Activated CD8-positive, alpha-beta memory T cell treated with anti-CD3 and anti-CD28 coated beads, Interleukin-2, amount 10 ng/mL, durations not matched to agents 7 days and 5 days (primary cell): ENCODE data around the gene MTRFR. TPM values are rescaled to one million over a fixed set of nuclear protein-coding genes. Genes with fewer than 3 reads are reported as not detected.
"Not testable (repeated sequence)": the region's sequence is repeated elsewhere in the genome, so short reads cannot be mapped to it uniquely, and the experiment has no call there.

Experiments
- ATAC-seq: fragments of 150-1000 bp; cut with Tn5 transposase; one replicate; pipeline ENCODE4 v1.10.0; 2021; ENCODE audit warnings: moderate library complexity
- CTCF ChIA-PET: fragments of 350-600 bp; sonication (Branson Sonifier 250); formaldehyde crosslinking; loops from one replicate; lab custom pipeline; 2021; ENCODE audit warnings: antibody characterized with exemption; lab: Charles Lee
- DNase-seq: peaks from one replicate; pipeline ENCODE4 v3.0.0-alpha.2; 2020
- H3K27ac Mint-ChIP-seq: one replicate; pipeline ENCODE4 v1.8.0; 2021; ENCODE audit warnings: mild to moderate bottlenecking, mixed read lengths
- H3K27me3 Mint-ChIP-seq: one replicate; pipeline ENCODE4 v1.8.0; 2021; ENCODE audit warnings: mixed read lengths
- H3K36me3 Mint-ChIP-seq: one replicate; pipeline ENCODE4 v1.8.0; 2021; ENCODE audit warnings: mild to moderate bottlenecking, mixed read lengths
- H3K4me1 Mint-ChIP-seq: one replicate; pipeline ENCODE4 v1.8.0; 2021; ENCODE audit warnings: mixed read lengths
- H3K4me3 Mint-ChIP-seq: one replicate; pipeline ENCODE4 v1.8.0; 2021; ENCODE audit warnings: mild to moderate bottlenecking, moderate library complexity, mixed read lengths
- H3K9me3 Mint-ChIP-seq: one replicate; pipeline ENCODE4 v1.8.0; 2022; ENCODE audit warnings: low read depth, mixed read lengths
- total RNA-seq, 2 experiments: library from RNA; stranded (reverse); gene quantifications; one replicate each; pipeline ENCODE4 v1.2.3, GENCODE V29; 2021

The MTRFR gene
- total RNA-seq, 2 experiments from 2014 or later, result 29.5 to 31.7 TPM

DNA sequence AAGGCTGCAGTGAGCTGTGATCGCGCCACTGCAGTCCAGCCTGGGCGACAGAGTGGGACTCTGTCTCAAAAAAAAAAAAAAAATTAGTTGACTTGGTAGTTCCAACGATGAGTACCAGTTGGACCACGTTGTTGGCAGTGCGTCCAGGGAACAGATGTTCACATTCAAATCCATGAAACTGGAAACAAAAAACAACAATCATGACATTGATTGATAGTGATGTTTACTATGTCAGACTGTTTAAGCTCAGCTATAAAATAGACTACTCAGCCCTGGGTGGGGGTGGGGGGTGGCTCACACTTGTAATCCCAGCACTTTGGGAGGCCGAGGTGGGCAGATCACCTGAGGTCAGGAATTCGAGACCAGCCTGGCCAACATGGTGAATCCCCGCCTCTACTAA, 19.1 kb downstream of the MTRFR start:
- H3K9me3 Mint-ChIP-seq, DNase-seq, CTCF ChIA-PET, H3K27me3 Mint-ChIP-seq, H3K27ac Mint-ChIP-seq, H3K4me3 Mint-ChIP-seq, ATAC-seq: not testable (repeated sequence)
- Mint-ChIP-seq H3K4me1 (peaks cover 23% of the 10 kb centered on the region), H3K36me3 (peaks cover 48% of the 10 kb centered on the region)

GRCh38 chr12:123253641-123254459, 20.6 kb downstream of the MTRFR start:
- ATAC-seq, result no peak
- CTCF ChIA-PET, result interaction anchor here (0.6 kb wide), 1 partner anchor 228 kb away, joined by 3 read pairs; no protein-coding TSS in a partner anchor
- Mint-ChIP-seq H3K27ac (no peak overlapping the region), H3K36me3 (peaks cover 38% of the 10 kb centered on the region), H3K4me1 (peaks cover 13% of the 10 kb centered on the region), H3K9me3 (no peaks in the 10 kb centered on the region), H3K4me3 (no peak overlapping the region), H3K27me3 (no peaks in the 10 kb centered on the region)
- no peak for DNase-seq

DNA sequence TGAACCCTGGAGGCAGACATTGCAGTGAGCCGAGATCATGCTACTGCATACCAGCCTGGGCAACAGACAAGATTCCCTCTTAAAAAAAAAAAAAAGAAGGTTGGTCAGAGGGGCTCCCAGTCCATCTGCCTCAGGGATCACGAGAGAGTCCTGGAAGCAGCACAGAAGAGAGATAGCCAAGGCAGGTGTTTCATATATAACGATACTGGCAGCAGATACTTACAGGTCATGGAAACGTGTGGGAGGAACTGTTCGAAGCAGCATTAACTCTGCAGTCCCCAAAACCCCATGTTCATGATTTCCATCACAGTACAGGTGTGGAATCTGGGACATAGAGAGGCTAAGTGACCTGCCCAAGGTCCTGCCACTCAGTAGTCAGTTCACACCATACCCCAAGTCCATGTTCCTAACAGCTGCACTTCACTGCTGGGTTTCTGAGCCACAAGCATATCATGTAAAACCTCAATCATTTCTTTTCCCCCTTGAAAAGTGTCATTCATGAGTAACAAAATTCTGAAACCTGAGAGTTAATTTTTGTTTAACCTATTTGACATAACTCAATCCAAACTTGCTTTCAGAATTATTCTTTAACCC, 21.7 kb downstream of the MTRFR start:
- CTCF ChIA-PET, result no interaction called here
- Mint-ChIP-seq H3K4me3 (no peak overlapping the region), H3K27ac (no peak overlapping the region), H3K9me3 (no peaks in the 10 kb centered on the region), H3K4me1 (peaks cover 10% of the 10 kb centered on the region), H3K27me3 (no peaks in the 10 kb centered on the region), H3K36me3 (peaks cover 31% of the 10 kb centered on the region)
- ATAC-seq (no peak), DNase-seq (no peak)

DNA sequence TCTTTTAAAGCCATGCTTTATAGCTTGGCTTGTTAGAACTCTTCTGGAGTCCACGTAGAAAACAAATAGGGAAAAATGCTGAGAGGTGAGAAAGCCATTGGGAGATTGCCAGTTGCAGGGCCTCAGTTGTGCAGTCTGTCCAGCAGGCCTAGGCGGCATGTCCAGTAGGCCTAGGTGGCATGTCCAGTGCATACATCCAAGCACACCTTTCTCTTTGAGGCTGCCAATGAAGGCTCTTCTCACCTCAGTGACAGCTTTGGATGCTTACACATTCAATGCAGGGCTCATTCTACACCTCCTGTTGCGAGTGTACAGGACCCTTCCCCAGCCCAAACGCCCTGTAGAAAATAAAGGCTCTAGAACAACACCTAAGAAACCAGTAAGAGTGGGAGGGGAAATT, 25.4 kb downstream of the MTRFR start:
- Mint-ChIP-seq H3K4me1 (peaks cover 2% of the 10 kb centered on the region), H3K9me3 (no peaks in the 10 kb centered on the region), H3K36me3 (peaks cover 25% of the 10 kb centered on the region), H3K4me3 (no peak overlapping the region), H3K27ac (no peak overlapping the region), H3K27me3 (no peaks in the 10 kb centered on the region)
- ATAC-seq (no peak), DNase-seq (no peak)
- CTCF ChIA-PET, result interaction anchor here (0.9 to 1.3 kb wide), 3 partner anchors 10 to 219 kb away, joined by 3 read pairs; no protein-coding TSS in a partner anchor

DNA sequence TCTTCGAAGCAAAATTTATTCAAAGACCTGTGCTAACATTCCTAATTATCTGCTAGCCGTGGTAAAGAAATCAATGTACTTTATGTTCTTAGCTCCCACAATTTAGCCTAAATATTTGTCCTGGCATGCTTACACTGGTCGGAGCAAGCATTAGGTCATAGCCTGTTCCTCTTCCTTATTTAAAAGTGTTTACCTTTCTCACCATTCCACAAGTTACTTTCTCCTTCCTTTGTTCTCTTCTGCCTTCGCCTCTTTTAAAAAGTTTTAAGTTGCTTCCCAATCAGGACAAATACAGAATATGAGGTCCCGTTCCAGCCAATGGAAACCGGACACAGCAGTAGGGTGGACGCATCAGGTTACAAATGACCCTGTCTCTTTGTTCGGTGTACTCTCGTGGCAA, 26.8 kb downstream of the MTRFR start:
- peaks cover 18% of the 10 kb centered on the region for H3K36me3 Mint-ChIP-seq
- CTCF ChIA-PET, result interaction anchor here (1.4 kb wide), 1 partner anchor 11 kb away, joined by 3 read pairs; no protein-coding TSS in a partner anchor

DNA sequence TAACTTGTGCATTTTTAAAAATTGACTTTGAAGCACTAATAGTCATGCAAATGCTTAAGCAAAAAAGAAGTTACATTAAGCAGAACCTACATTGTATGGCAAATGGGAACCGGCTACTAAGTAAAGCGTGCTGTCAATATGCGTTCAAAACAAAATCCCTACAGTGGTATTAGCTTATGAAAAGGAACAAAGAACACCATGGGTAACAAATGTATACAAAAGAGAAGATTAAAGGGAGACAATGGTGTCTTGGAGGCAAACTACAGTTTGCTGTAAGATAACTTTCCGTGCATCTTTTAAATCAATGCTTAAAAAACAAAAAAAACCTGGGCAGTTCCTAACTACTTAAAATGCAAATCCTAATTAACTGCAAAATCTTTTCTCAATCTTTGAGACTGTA, 28.0 kb downstream of the MTRFR start:
- CTCF ChIA-PET, result interaction anchor here (1.4 kb wide), 1 partner anchor 12 kb away, joined by 3 read pairs; no protein-coding TSS in a partner anchor
- no peak for ATAC-seq
- no peak for DNase-seq
- Mint-ChIP-seq H3K4me1 (peaks cover 2% of the 10 kb centered on the region), H3K9me3 (no peaks in the 10 kb centered on the region), H3K36me3 (peaks cover 13% of the 10 kb centered on the region), H3K27me3 (no peaks in the 10 kb centered on the region), H3K27ac (no peak overlapping the region), H3K4me3 (no peak overlapping the region)

More for the DNA sequence above, 26.8 kb downstream of the MTRFR start:
- Mint-ChIP-seq H3K4me3 (no peak overlapping the region), H3K27me3 (no peaks in the 10 kb centered on the region), H3K4me1 (peaks cover 2% of the 10 kb centered on the region), H3K9me3 (no peaks in the 10 kb centered on the region), H3K27ac (no peak overlapping the region)
- DNase-seq (no peak), ATAC-seq (no peak)

GRCh38 chr12:123263196-123263817, 30.1 kb downstream of the MTRFR start:
- CTCF ChIA-PET, result interaction anchor here (1.2 to 2.0 kb wide), 2 partner anchors 25 to 319 kb away, joined by 3 to 5 read pairs; no protein-coding TSS in a partner anchor

DNA sequence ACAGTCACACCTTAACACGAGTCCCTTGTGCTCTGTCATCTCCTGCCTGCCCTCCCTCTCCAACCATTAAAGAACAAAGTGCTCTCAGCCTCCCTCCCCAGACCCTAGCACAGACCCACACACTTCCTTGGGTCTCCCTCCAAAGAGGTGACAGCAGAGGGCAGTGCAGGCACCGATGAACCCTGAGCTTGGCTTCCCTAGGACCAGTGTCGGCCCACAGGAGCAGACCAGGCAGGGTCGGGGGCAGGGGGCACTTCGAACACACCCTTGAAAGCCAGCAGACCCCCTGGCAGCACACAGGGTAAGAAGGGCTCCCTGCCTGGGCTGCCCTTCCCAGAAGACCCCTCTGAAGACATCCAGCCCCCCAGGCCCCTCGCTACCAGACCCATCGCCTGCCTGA, 31.4 kb downstream of the MTRFR start:
- H3K27me3 Mint-ChIP-seq, result no peaks in the 10 kb centered on the region
- H3K36me3 Mint-ChIP-seq, result peaks cover 5% of the 10 kb centered on the region
- ATAC-seq, result no peak
- DNase-seq, result no peak
- peaks cover 9% of the 10 kb centered on the region for H3K4me1 Mint-ChIP-seq
- no peaks in the 10 kb centered on the region for H3K9me3 Mint-ChIP-seq
- H3K27ac Mint-ChIP-seq, result no peak overlapping the region
- CTCF ChIA-PET, result interaction anchor here (1.0 to 1.3 kb wide), 3 partner anchors 20 to 317 kb away, joined by 3 to 4 read pairs (median 3); no protein-coding TSS in a partner anchor
- H3K4me3 Mint-ChIP-seq, result no peak overlapping the region

More at GRCh38 chr12:123263196-123263817, 30.1 kb downstream of the MTRFR start:
- H3K36me3 Mint-ChIP-seq, result peaks cover 5% of the 10 kb centered on the region
- H3K27ac Mint-ChIP-seq, result no peak overlapping the region
- H3K4me1 Mint-ChIP-seq, result peaks cover 2% of the 10 kb centered on the region
- H3K4me3 Mint-ChIP-seq, result no peak overlapping the region
- no peaks in the 10 kb centered on the region for H3K9me3 Mint-ChIP-seq
- DNase-seq (no peak), ATAC-seq (no peak)
- H3K27me3 Mint-ChIP-seq, result no peaks in the 10 kb centered on the region

DNA sequence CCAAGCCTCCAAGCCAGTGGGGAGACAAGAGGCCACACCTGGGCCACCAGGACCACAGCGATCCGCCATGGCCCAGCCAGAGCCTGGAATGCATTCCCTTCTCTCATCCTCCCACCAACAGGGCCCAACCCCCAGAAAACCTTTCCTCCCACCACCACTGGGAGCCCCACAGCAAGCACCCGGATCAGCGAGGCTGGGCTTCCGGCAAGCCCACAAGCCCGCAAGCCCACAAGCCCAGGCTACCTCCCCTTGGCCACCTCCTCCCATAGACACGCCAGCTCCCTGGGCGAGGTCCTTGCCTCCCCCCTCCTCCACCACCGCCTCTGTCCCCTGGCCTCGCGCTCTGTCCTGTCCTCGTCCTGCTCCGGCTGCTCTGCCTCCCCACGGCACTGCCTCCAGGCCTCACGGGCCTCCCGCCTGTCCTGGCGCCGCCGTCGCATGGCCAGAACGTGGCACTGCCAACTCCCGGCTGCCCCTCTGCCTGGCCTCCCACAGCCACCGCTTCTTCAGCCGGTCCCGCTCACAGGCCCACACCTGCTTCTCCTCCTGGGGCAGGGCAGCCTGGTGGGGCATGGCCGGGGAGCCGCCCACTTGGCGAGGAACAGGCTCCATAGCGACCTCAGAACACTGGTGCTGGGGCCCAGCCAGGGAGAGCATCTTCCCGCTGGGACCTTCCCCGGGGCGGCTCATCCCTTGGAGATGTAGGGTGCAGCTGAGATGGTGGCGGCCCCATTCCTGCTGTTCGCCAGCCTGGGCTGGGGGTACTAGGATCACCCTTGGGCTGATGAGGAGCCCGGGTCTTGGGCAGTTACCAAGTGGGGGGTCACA, 32.8 kb downstream of the MTRFR start:
- CTCF ChIA-PET, result interaction anchor here (1.3 kb wide), 1 partner anchor 316 kb away, joined by 3 read pairs; no protein-coding TSS in a partner anchor
- no peaks in the 10 kb centered on the region for H3K27me3 Mint-ChIP-seq

DNA sequence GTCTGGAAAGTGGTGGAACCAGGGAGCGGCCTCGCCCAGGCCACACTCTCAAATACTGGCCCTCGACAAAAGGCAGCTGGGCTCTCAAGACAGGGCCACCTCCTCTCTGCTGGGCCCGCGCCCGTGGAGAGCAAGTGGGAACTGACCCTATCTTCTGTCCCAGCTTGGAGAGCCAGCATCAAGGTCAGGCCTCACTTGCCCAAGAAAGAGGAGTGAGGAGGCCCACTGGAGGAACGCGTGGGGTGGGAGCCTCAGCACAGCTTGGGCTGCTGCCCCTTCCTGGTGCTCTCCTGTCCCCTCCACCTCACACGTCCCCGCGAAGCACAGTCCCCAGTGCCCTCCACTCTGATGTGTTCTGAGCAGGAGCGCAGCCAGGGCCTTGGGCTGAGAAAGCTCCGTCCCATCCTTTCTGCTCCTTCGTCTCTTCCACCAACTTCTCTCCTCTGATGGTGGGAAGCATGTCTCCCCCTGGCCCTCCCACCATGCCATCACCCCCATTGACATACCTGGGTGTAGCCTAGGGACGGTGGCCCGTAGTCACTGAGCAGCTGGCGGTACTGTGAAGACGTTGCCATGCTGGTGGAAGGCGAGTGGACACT, 33.5 kb downstream of the MTRFR start:
- CTCF ChIA-PET, result interaction anchor here (0.9 to 1.1 kb wide), 2 partner anchors 32 to 117 kb away, joined by 3 read pairs; partner anchors contain the start of gene KMT5A
- Mint-ChIP-seq H3K4me1 (peaks cover 17% of the 10 kb centered on the region), H3K36me3 (peaks cover 2% of the 10 kb centered on the region), H3K27ac (no peak overlapping the region), H3K27me3 (no peaks in the 10 kb centered on the region), H3K9me3 (no peaks in the 10 kb centered on the region), H3K4me3 (no peak overlapping the region)
- ATAC-seq, result no peak
- DNase-seq, result no peak

More for the DNA sequence above, 32.8 kb downstream of the MTRFR start:
- Mint-ChIP-seq H3K4me3 (no peak overlapping the region), H3K9me3 (no peaks in the 10 kb centered on the region), H3K4me1 (peaks cover 17% of the 10 kb centered on the region), H3K36me3 (peaks cover 2% of the 10 kb centered on the region), H3K27ac (no peak overlapping the region)
- ATAC-seq, result no peak
- DNase-seq, result no peak

DNA sequence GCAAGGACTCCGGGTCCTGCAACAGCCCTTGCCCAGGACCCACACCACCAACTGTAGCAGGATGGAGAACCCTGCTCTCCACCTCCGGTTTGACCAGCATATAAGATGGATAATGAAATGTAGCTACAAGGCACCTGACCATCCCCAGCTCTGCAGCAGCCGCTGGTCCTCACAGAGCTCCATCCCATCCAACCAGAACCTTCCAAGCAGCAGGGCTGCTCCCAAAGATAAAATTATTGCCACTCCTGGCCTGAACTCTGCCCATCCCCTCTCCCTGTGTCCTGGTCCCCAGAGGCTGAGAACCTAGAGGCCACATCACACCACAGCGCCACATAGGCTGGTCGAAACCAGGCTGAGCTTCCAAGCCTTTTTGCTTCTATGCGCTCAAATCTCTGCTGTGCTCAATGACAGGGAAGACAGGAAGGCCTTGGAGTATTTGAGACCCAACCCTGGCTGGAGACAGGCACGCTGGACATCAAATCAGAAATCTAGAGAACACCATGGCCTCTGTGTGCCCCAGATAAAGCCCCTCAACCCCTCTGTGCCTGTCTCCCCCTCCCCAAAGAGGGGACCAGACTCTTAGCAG, 34.2 kb downstream of the MTRFR start:
- Mint-ChIP-seq H3K4me3 (no peak overlapping the region), H3K4me1 (peaks cover 18% of the 10 kb centered on the region), H3K36me3 (peaks cover 2% of the 10 kb centered on the region), H3K9me3 (no peaks in the 10 kb centered on the region), H3K27me3 (no peaks in the 10 kb centered on the region), H3K27ac (no peak overlapping the region)
- DNase-seq (no peak), ATAC-seq (no peak)
- CTCF ChIA-PET, result interaction anchor here (0.6 to 1.1 kb wide), 3 partner anchors 27 to 117 kb away, joined by 3 read pairs; partner anchors contain the start of gene KMT5A
